Endothelial cell of umbilical vein (primary cell): ENCODE data around the gene TCAP. TPM values are rescaled to one million over a fixed set of nuclear protein-coding genes. Genes with fewer than 3 reads are reported as not detected.

Experiments used
- BruUV-seq: library from RNA; stranded (reverse); fragments of 400-500 nt; replicated peaks from 2 replicates; lab custom pipeline; 2021; lab: Mats Ljungman, UMichigan
- CTCF ChIA-PET: fragments of 300-600, 350-600 bp; sonication (Branson Sonifier 250); formaldehyde crosslinking; loops from one replicate; lab custom pipeline; 2021; ENCODE audit warnings: antibody characterized with exemption, inconsistent platforms; lab: Charles Lee
- POLR2A ChIA-PET: fragments of 300-600, 350-600 bp; sonication (Branson Sonifier 250); formaldehyde crosslinking; loops from one replicate; lab custom pipeline; 2021; ENCODE audit warnings: antibody characterized with exemption, inconsistent platforms; lab: Charles Lee
- DNase-seq: peaks from one replicate; pipeline ENCODE4 v3.0.0-alpha.2; 2011; ENCODE audit warnings: low read depth, low spot score
- FAIRE-seq: peaks from 2 replicates; lab custom pipeline; 2011; peaks lifted over from hg19 to GRCh38; lab: Jason Lieb, UNC
- H2AFZ ChIP-seq: 2 replicates; pipeline ENCODE4 v1.6.0; 2012; ENCODE audit warnings: low read depth, low read length, control low read depth, inconsistent platforms
- H3K27ac ChIP-seq: 2 replicates; pipeline ENCODE4 v1.5.1; 2011; ENCODE audit warnings: low read depth, mild to moderate bottlenecking, control low read depth, low read length, moderate library complexity; ENCODE audit not compliant: insufficient read depth
- H3K27me3 ChIP-seq, 2 experiments: 2 replicates each; pipeline versions ENCODE4 v1.6.0 to v1.6.1; 2011; ENCODE audit warnings: low read length in 2 of 2, mixed read lengths in 1 of 2; ENCODE audit not compliant: control insufficient read depth in 2 of 2, insufficient read depth in 2 of 2
- H3K36me3 ChIP-seq, 2 experiments: 2 replicates in 1 of 2; 3 replicates in 1 of 2; pipeline ENCODE4 v1.5.1; 2011; ENCODE audit warnings: low read length in 2 of 2, mild to moderate bottlenecking in 1 of 2, moderate library complexity in 1 of 2; ENCODE audit not compliant: control insufficient read depth in 2 of 2, insufficient read depth in 2 of 2; ENCODE audit errors: extremely low read depth in 1 of 2
- H3K4me1 ChIP-seq: 3 replicates; pipeline ENCODE4 v1.5.1; 2011; ENCODE audit warnings: mild to moderate bottlenecking, low read length; ENCODE audit not compliant: control insufficient read depth, insufficient read depth; ENCODE audit errors: extremely low read depth
- H3K4me2 ChIP-seq: 2 replicates; pipeline ENCODE4 v1.6.1; 2011; ENCODE audit warnings: low read length, control low read depth, mixed read lengths; ENCODE audit not compliant: insufficient read depth
- H3K4me3 ChIP-seq, 3 experiments: fragments of 200-600 bp in 1 of 3; sonication (generic), shearing (Covaris generic) in 1 of 3; replicated peaks in 1 of 3; 2 replicates each; pipeline ENCODE4 v1.5.1; 2011 to 2016; ENCODE audit warnings: control low read depth in 3 of 3, low read length in 3 of 3, mild to moderate bottlenecking in 2 of 3, inconsistent platforms in 1 of 3, low read depth in 1 of 3, moderate library complexity in 1 of 3; ENCODE audit not compliant: insufficient read depth in 1 of 3
- H3K79me2 ChIP-seq: 2 replicates; pipeline ENCODE4 v1.6.0; 2012; ENCODE audit warnings: low read length, inconsistent platforms; ENCODE audit not compliant: control insufficient read depth, insufficient read depth
- H3K9ac ChIP-seq: replicated peaks from 2 replicates; pipeline ENCODE3; 2011; ENCODE audit warnings: low read length, control low read depth; ENCODE audit not compliant: insufficient read depth; ENCODE audit errors: extremely low read depth
- H3K9me1 ChIP-seq: replicated peaks from 3 replicates; pipeline ENCODE4 v1.6.0; 2011; ENCODE audit warnings: mild to moderate bottlenecking, low read length; ENCODE audit not compliant: control insufficient read depth, insufficient read depth; ENCODE audit errors: extremely low read depth
- H3K9me3 ChIP-seq: replicated peaks from 2 replicates; pipeline ENCODE4 v1.5.1; 2012; ENCODE audit warnings: low read length, inconsistent platforms; ENCODE audit not compliant: control insufficient read depth, insufficient read depth
- H4K20me1 ChIP-seq: replicated peaks from 2 replicates; pipeline ENCODE3; 2011; ENCODE audit warnings: mild to moderate bottlenecking, low read length; ENCODE audit not compliant: control insufficient read depth, insufficient read depth; ENCODE audit errors: extremely low read depth
- FOS ChIP-seq: IDR thresholded peaks from 2 replicates; pipeline ENCODE4 v1.6.1; 2011; ENCODE audit warnings: mild to moderate bottlenecking, low read length, moderate library complexity, borderline replicate concordance; ENCODE audit not compliant: insufficient read depth
- GATA2 ChIP-seq: IDR thresholded peaks from 2 replicates; pipeline ENCODE4 v1.7.0; 2011; ENCODE audit warnings: low read depth, mild to moderate bottlenecking, moderate library complexity, mixed read lengths, low read length; ENCODE audit not compliant: insufficient read length, insufficient read depth
- JUN ChIP-seq: IDR thresholded peaks from 2 replicates; pipeline ENCODE4 v1.6.1; 2011; ENCODE audit warnings: borderline replicate concordance, low read depth; ENCODE audit not compliant: insufficient read length, insufficient read depth
- POLR2A ChIP-seq: IDR thresholded peaks from 2 replicates; pipeline ENCODE4 v1.6.1; 2012; ENCODE audit warnings: low read depth, mild to moderate bottlenecking, control low read depth, low read length
- POLR2AphosphoS5 ChIP-seq: IDR thresholded peaks from 2 replicates; pipeline ENCODE4 v1.6.1; 2012; ENCODE audit warnings: low read depth, mild to moderate bottlenecking, control low read depth, low read length, moderate library complexity; ENCODE audit not compliant: insufficient read depth
- dilution Hi-C: fragments of 300-500 bp; cut with MboI; formaldehyde crosslinking; loops from one replicate; pipeline ENCODE4 v1.15.0; 2019; ENCODE audit warnings: low sequenced_read_pairs; ENCODE audit not compliant: extremely low pct_ligation_motif_present
- intact Hi-C: fragments of 100-400 bp; cut with micrococcal nuclease; formaldehyde crosslinking; loops from one replicate; pipeline ENCODE4 v1.10.0; 2022
- polyA plus RNA-seq, 4 experiments: library from polyadenylated mRNA; depleted of rRNA in 3 of 4; stranded (reverse) in 3 of 4; unstranded in 1 of 4; fragments of >200 nt; gene quantifications; 2 replicates each; pipeline versions ENCODE4 v1.2.1 to v1.2.3, GENCODE V29; 2011 to 2012; ENCODE audit warnings: missing spikeins in 1 of 4
- total RNA-seq: library from RNA; stranded (reverse); gene quantifications from 2 replicates; pipeline ENCODE4 v1.2.3, GENCODE V29; 2021
- TF ChIP-seq, protein P1 (sequence below), 2 donors: IDR thresholded peaks; 1 replicate in 1 of 2; 2 replicates in 1 of 2; pipeline ENCODE4 v1.5.1; 2011; ENCODE audit warnings: low read length in 2 of 2, mild to moderate bottlenecking in 2 of 2, moderate library complexity in 2 of 2, control low read depth in 1 of 2, inconsistent platforms in 1 of 2, low read depth in 1 of 2; ENCODE audit not compliant: insufficient read depth in 1 of 2; ENCODE audit errors: extremely low read depth in 1 of 2

The TCAP gene
- total and polyA plus RNA-seq, 2 donors (not counting 3 experiments of a cell fraction or from before 2014, with no cell fraction given), result 0.51 to 0.93 TPM

- Histone ChIP-seq H3K9me3 (no peaks in the 10 kb centered on the region), H3K79me2 (no peaks in the 10 kb centered on the region), H3K36me3 (no peaks in the 10 kb centered on the region), H3K4me2 (no peak overlapping the region), H4K20me1 (no peaks in the 10 kb centered on the region), H3K4me3 (no peak overlapping the region), H3K27ac (no peak overlapping the region), H3K4me1 (no peaks in the 10 kb centered on the region), H3K9ac (no peak overlapping the region), H3K27me3 (peaks cover 55 to 64% of the 10 kb centered on the region in 2 experiments), H3K9me1 (no peaks in the 10 kb centered on the region), H2AFZ (no peak overlapping the region)
- TF ChIP-seq FOS (no peak), JUN (no peak), GATA2 (no peak), POLR2AphosphoS5 (no peak), POLR2A (no peak)
- TF ChIP-seq, protein P1, sequence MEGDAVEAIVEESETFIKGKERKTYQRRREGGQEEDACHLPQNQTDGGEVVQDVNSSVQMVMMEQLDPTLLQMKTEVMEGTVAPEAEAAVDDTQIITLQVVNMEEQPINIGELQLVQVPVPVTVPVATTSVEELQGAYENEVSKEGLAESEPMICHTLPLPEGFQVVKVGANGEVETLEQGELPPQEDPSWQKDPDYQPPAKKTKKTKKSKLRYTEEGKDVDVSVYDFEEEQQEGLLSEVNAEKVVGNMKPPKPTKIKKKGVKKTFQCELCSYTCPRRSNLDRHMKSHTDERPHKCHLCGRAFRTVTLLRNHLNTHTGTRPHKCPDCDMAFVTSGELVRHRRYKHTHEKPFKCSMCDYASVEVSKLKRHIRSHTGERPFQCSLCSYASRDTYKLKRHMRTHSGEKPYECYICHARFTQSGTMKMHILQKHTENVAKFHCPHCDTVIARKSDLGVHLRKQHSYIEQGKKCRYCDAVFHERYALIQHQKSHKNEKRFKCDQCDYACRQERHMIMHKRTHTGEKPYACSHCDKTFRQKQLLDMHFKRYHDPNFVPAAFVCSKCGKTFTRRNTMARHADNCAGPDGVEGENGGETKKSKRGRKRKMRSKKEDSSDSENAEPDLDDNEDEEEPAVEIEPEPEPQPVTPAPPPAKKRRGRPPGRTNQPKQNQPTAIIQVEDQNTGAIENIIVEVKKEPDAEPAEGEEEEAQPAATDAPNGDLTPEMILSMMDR (IDR thresholded peaks at IDR 0.05; ENCODE audit: extremely low read depth in 1 of 2, insufficient read depth in 1 of 2, low read depth in 1 of 2, low read length in 2 of 2), result no peak
- DNase-seq, result no peak
- FAIRE-seq, result no peak
- BruUV-seq, result no TSS peak
- dilution Hi-C loops, result no loop called here
- intact Hi-C loops, result loop anchor here (10.0 kb wide), 1 partner anchor 325 kb away; no protein-coding TSS in a partner anchor
- ChIA-PET CTCF (interaction anchor here (1.5 to 6.4 kb wide), 3 partner anchors 9 to 40 kb away, joined by 3 to 141 read pairs (median 4); partner anchors contain the start of gene PNMT), POLR2A (no interaction called here)
Measured at GRCh38 chr17:39629494-39629880, 35.7 kb upstream of the TCAP start.
